Superior temporal gyrus (tissue), 1 donor: ENCODE measurements around the gene HHIPL1.
A peak's percentile ranks its signal among the peaks of the same experiment; 100 is the strongest.

Experiments used
- DNase-seq: peaks from one replicate; pipeline ENCODE4 v3.0.0-alpha.2; 2016; ENCODE audit errors: extremely low spot score

Gene HHIPL1

GRCh38 chr14:99675951-99676350 lies 31.0 kb downstream of the HHIPL1 start:
- DNase-seq = no peak

GRCh38 chr14:99676657-99677056 lies 31.7 kb downstream of the HHIPL1 start:
- DNase-seq = no peak

GRCh38 chr14:99677231-99678140 lies 32.6 kb downstream of the HHIPL1 start:
- DNase-seq = no peak

- no peak for DNase-seq
These were observed 33.3 kb downstream of the HHIPL1 start for GRCh38 chr14:99678198-99678597.

- DNase-seq = no peak
These were observed 34.2 kb downstream of the HHIPL1 start for GRCh38 chr14:99679111-99679510.

GRCh38 chr14:99679543-99679942 lies 34.6 kb downstream of the HHIPL1 start:
- no peak for DNase-seq

GRCh38 chr14:99679996-99680395 lies 35.1 kb downstream of the HHIPL1 start:
- no peak for DNase-seq

GRCh38 chr14:99681101-99681831 lies 36.3 kb downstream of the HHIPL1 start:
- no peak for DNase-seq

GRCh38 chr14:99681832-99682148 lies 36.9 kb downstream of the HHIPL1 start:
- no peak for DNase-seq

GRCh38 chr14:99682809-99683618 lies 38.1 kb downstream of the HHIPL1 start:
- peak; percentile 85 for DNase-seq

GRCh38 chr14:99683619-99684409 lies 38.9 kb downstream of the HHIPL1 start, which contains the start of gene CYP46A1:
Gene CYP46A1 (plus strand): TSS chr14:99684298. CDS start chr14:99684418, 120 bp downstream.
- peak; percentile 97 for DNase-seq

- DNase-seq = no peak
These were observed 39.5 kb downstream of the HHIPL1 start for GRCh38 chr14:99684410-99684934.

GRCh38 chr14:99685151-99685591 lies 40.2 kb downstream of the HHIPL1 start:
- DNase-seq = no peak

- no peak for DNase-seq
These were observed 40.7 kb downstream of the HHIPL1 start for GRCh38 chr14:99685596-99685995.

- no peak for DNase-seq
These were observed 41.8 kb downstream of the HHIPL1 start for GRCh38 chr14:99686557-99687283.

- no peak for DNase-seq
These were observed 42.6 kb downstream of the HHIPL1 start for GRCh38 chr14:99687284-99688209.

- DNase-seq = no peak
These were observed 43.3 kb downstream of the HHIPL1 start for GRCh38 chr14:99688210-99688581.

GRCh38 chr14:99688629-99689028 lies 43.7 kb downstream of the HHIPL1 start:
- no peak for DNase-seq
